Stimulated activated naive CD8-positive, alpha-beta T cell treated with anti-CD3 and anti-CD28 coated beads, Interleukin-15, Interleukin-2, amounts not matched to agents 100 ng/mL and 50 ng/mL, for 24 hours (primary cell): ENCODE results near the gene CERT1.
A peak's percentile ranks its signal among the peaks of the same experiment; 100 is the strongest.
"Not testable (repeated sequence)": the region's sequence is repeated elsewhere in the genome, so short reads cannot be mapped to it uniquely, and the experiment has no call there.

Source experiments
- H3K27ac Mint-ChIP-seq: one replicate; pipeline ENCODE4 v1.8.0; 2021; ENCODE audit warnings: mild to moderate bottlenecking, mixed read lengths
- H3K27me3 Mint-ChIP-seq: one replicate; pipeline ENCODE4 v1.8.0; 2021; ENCODE audit warnings: mixed read lengths
- H3K36me3 Mint-ChIP-seq: one replicate; pipeline ENCODE4 v1.8.0; 2021; ENCODE audit warnings: low read depth, mixed read lengths
- H3K4me1 Mint-ChIP-seq: one replicate; pipeline ENCODE4 v1.8.0; 2021; ENCODE audit warnings: low read depth, mixed read lengths
- H3K4me3 Mint-ChIP-seq: one replicate; pipeline ENCODE4 v1.8.0; 2021; ENCODE audit warnings: mild to moderate bottlenecking, mixed read lengths
- H3K9me3 Mint-ChIP-seq: one replicate; pipeline ENCODE4 v1.8.0; 2021; ENCODE audit warnings: mixed read lengths

CERT1 gene

DNA sequence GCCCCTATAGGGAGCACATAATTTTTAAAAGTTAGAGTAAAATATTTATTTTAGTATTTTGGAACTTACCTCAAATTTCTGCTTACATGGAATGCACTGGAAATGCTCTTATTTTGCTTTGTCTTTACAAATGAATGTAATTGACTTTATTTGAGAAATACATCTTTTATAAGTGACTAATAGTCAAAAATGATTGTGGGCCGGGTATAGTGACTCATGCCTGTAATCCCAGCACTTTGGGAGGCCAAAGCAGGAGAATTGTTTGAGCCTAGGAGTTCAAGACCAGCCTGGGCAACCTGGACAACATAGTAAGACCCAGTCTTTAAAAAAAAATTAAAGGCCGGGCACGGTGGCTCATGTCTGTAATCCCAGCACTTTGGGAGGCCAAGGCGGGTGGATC, 168.6 kb downstream of the CERT1 start:
- H3K27me3 Mint-ChIP-seq, result no peaks in the 10 kb centered on the region
- no peak overlapping the region for H3K27ac Mint-ChIP-seq
- no peaks in the 10 kb centered on the region for H3K9me3 Mint-ChIP-seq
- H3K4me1 Mint-ChIP-seq, result peaks cover 42% of the 10 kb centered on the region
- H3K4me3 Mint-ChIP-seq, result no peak overlapping the region
- peaks cover 53% of the 10 kb centered on the region for H3K36me3 Mint-ChIP-seq

DNA sequence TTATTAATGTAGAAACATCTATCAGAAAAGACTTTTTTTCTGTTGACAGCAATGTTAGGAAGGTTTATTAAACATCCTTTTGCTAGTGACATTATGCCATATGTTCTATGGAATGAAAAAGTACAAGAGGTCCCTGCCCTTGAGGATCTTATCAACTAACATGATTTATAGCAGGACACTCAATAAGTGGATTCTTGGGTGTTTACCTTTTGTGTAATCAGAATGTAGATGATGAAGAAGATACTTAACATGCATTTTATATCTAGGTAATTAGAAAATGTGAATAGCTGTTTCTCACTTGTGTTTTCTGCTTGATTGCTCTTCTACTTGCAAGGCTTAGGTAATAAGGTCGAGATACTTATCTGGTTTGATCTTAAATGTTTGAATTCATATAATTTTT, 169.5 kb downstream of the CERT1 start:
- Mint-ChIP-seq H3K4me1 (peaks cover 46% of the 10 kb centered on the region), H3K27ac (no peak overlapping the region), H3K4me3 (no peak overlapping the region), H3K27me3 (no peaks in the 10 kb centered on the region), H3K36me3 (peaks cover 46% of the 10 kb centered on the region), H3K9me3 (no peaks in the 10 kb centered on the region)

DNA sequence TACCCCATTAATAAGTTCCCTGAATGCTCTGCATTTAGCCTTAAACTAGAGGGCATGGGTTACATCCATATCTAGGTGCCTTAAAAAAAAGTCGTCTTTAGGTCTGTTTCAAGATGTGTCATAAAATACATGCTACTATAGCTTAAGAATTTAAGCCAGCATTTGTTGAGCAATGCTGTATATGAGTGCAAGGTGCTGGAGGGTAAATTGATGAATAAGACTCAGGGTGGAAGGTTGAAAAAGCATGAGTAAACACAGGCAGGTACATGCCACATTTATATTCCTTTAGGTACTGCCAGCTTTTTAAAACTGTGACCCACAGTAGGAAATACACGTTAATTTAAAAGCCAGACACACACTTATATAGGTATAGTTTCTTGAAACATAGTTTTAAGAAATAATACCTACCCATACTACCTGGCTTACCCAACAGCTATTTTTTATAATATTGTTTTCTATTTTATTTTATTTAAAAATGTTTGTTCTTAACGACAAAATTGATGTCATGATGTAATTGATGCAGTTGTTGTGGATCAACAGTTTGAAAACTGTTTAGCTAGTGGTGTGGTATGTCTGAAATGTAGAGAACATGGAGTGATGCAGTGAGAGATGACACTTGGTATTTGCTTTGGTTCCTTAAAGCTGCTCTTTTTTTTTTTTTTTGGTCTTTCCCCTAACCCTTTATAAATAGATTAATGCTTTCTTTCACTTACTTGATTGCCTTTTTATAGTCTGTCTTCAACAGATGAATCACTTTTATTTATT, 170.5 kb downstream of the CERT1 start:
- H3K36me3 Mint-ChIP-seq, result peaks cover 38% of the 10 kb centered on the region
- no peaks in the 10 kb centered on the region for H3K9me3 Mint-ChIP-seq
- no peak overlapping the region for H3K4me3 Mint-ChIP-seq
- peak overlapping the region; percentile 12 for H3K27ac Mint-ChIP-seq
- H3K27me3 Mint-ChIP-seq, result no peaks in the 10 kb centered on the region
- H3K4me1 Mint-ChIP-seq, result peaks cover 46% of the 10 kb centered on the region

DNA sequence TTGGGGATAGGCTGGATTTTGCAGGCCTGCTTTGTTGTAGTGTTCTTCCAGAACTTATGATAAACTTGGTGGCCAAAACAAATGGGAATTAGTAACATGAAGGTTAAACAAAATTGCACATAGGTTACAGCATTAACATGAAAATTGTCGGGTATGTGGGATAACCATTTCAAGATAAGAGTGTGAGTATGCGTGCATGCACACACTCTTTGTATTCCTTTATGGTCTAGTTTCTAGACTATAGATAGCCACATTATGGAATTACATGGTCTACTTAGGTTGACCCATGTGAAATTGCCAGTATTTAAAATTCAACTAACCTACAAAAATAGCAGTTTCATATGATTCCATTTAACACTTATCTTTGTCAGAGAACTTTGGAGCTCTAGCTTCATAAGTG, 173.0 kb downstream of the CERT1 start:
- H3K27ac Mint-ChIP-seq, result no peak overlapping the region
- H3K36me3 Mint-ChIP-seq, result peaks cover 20% of the 10 kb centered on the region
- peaks cover 46% of the 10 kb centered on the region for H3K4me1 Mint-ChIP-seq
- H3K27me3 Mint-ChIP-seq, result no peaks in the 10 kb centered on the region
- no peaks in the 10 kb centered on the region for H3K9me3 Mint-ChIP-seq
- no peak overlapping the region for H3K4me3 Mint-ChIP-seq

DNA sequence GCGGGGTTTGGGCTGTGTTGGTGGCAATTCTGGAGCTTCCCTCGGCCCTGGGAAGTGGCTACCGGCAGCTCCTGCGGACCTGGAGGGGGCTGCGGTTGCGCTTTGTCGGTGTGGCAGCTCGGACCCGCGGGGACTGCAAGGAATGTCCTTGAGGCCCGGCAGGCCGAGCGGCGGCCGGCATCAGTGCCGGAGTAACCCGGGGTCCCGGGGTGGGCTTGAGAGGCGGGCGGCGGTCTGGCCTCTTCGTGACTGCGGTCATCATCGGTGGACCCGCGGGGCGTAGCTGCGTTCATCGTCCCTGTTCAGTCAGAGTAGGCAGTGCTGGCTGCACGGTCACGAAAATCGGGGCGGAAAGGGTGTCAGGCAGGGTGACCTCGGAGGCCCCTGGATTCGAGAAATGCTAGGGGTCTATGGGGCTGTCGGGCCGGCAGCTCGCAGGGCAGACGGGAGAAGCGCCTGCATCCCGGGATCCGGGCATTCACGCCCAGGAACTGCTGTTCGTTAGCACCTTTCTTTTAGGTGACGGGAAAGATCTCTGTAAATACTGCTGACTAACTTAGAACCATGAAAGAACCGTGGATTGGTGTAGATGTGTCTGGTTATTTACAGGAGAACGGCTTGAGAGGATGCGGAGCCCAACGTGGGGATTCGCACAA, 173.9 kb downstream of the CERT1 start:
- Mint-ChIP-seq H3K4me3 (no peak overlapping the region), H3K9me3 (no peaks in the 10 kb centered on the region), H3K36me3 (peaks cover 19% of the 10 kb centered on the region), H3K4me1 (peaks cover 44% of the 10 kb centered on the region), H3K27me3 (no peaks in the 10 kb centered on the region), H3K27ac (no peak overlapping the region)

DNA sequence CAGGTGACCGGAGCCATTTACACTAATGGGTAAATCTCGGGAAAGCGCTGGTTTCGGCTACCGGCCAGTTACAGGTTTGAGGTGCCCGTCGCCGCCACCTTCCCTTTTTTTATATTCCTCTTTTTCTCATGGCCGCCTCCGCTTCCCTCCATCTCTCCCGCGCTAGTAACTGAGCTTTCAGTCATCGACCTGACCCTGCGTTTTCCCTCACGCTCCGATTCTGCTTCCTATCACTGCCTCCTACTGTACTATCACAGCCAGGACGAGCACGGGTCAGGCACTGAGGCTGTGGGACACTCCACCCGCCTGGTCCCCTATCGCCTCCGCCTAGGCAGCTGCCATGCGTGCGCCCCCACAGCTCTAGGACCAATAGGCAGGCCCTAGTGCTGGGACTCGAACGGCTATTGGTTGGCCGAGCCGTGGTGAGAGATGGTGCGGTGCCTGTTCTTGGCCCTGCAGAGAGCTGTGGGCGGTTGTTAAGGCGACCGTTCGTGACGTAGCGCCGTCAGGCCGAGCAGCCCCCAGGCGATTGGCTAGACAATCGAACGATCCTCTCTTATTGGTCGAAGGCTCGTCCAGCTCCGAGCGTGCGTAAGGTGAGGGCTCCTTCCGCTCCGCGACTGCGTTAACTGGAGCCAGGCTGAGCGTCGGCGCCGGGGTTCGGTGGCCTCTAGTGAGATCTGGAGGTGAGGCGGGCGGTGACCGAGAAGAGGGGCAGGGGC, 174.7 kb downstream of the CERT1 start, which contains the start of gene HMGCR:
HMGCR (plus strand) TSS at position 606 of the 722 bp plus-strand sequence. CDS start 5,386 bp downstream, outside the sequence.
- peaks cover 17% of the 10 kb centered on the region for H3K36me3 Mint-ChIP-seq

DNA sequence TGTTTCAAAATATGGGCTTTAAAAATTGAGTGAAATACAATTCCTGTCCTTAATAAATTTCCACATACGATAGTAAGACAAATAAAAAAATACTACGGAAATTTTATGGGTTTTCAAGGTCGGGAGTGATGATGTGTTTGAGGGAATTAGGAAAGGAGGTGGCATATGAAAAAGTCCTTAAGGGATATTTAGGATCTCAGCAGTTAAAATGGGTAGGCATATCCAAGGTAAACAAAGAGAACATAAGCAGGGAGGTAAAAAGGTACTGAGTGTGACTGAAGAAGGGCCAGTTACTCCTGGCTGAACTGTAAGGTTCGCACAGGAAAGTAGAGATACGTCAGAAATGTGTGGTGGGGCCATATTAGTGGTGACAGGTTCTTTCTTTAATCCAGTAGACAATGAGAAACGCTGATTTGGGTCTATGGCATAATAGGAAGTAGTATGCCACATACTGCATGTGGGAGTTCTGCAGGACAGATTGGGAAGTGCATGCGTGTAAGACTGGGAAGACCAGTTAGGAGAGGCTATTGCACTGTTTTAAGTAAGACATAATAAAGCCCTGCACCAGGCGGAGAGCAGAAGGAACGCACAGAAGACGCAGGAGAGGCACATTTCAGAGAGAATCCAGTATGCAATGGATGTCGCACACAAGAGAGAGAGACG, 175.3 kb downstream of the CERT1 start:
- Mint-ChIP-seq H3K4me3 (no peak overlapping the region), H3K27me3 (no peaks in the 10 kb centered on the region), H3K36me3 (peaks cover 17% of the 10 kb centered on the region), H3K4me1 (peaks cover 32% of the 10 kb centered on the region), H3K27ac (no peak overlapping the region), H3K9me3 (no peaks in the 10 kb centered on the region)

More for the DNA sequence above, 174.7 kb downstream of the CERT1 start, which contains the start of gene HMGCR:
- no peaks in the 10 kb centered on the region for H3K27me3 Mint-ChIP-seq
- H3K4me1 Mint-ChIP-seq, result peaks cover 39% of the 10 kb centered on the region
- no peaks in the 10 kb centered on the region for H3K9me3 Mint-ChIP-seq
- H3K27ac Mint-ChIP-seq, result no peak within 1 kb of the TSS
- no peak within 1 kb of the TSS for H3K4me3 Mint-ChIP-seq

DNA sequence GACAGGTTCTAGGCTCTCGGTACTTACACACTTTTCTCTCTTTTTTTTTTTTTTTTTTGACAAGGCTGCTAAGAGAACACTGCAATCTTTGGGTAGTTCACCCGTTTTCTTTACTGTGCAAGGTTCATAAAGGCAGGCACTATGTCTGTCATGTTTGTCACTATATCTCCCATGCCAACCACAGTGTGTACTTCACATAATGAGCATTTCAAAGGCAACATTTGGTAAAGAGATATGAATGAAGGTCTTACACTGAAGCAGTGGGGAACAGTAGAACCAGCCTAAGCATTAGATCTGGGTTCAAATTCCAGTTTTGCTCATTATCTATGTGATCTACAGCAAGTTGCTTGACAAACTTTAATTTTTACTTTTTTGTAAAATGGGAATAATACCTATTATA, 175.9 kb downstream of the CERT1 start:
- Mint-ChIP-seq H3K9me3 (no peaks in the 10 kb centered on the region), H3K27ac (no peak overlapping the region), H3K27me3 (no peaks in the 10 kb centered on the region), H3K4me3 (no peak overlapping the region), H3K4me1 (peaks cover 27% of the 10 kb centered on the region), H3K36me3 (peaks cover 13% of the 10 kb centered on the region)

DNA sequence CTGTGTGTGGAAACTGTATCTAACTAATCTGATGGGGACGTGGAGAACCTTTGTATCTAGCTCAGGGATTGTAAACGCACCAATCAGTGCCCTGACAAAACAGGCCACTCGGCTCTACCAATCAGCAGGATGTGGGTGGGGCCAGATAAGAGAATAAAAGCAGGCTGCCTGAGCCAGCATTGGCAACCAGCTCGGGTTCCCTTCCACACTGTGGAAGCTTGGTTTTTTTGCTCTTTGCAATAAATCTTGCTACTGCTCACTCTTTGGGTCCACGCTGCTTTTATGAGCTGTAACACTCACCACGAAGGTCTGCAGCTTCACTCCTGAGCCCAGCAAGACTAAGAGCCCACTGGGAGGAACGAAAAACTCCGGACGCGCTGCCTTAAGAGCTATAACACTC, 177.0 kb downstream of the CERT1 start:
- not testable (repeated sequence) for H3K27ac Mint-ChIP-seq

DNA sequence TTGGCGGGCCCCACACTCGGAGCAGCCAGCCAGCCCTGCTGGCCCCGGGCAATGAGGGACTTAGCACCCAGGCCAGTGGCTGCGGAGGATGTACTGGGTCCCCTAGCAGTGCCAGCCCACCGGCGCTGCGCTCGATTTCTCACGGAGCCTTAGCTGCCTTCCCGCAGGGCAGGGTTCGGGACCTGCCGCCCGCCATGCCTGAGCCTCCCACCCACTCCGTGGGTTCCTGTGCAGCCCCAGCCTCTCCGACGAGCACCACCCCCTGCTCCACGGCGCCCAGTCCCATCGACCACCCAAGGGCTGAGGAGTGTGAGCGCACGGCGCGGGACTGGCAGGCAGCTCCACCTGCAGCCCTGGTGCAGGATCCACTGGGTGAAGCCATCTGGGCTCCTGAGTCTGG, 177.7 kb downstream of the CERT1 start:
- not testable (repeated sequence) for H3K27me3 Mint-ChIP-seq, H3K4me3 Mint-ChIP-seq, H3K9me3 Mint-ChIP-seq, H3K27ac Mint-ChIP-seq, H3K36me3 Mint-ChIP-seq
- H3K4me1 Mint-ChIP-seq, result peaks cover 13% of the 10 kb centered on the region

More for the DNA sequence above, 177.0 kb downstream of the CERT1 start:
- not testable (repeated sequence) for H3K9me3 Mint-ChIP-seq, H3K36me3 Mint-ChIP-seq, H3K27me3 Mint-ChIP-seq, H3K4me3 Mint-ChIP-seq
- H3K4me1 Mint-ChIP-seq, result peaks cover 16% of the 10 kb centered on the region

DNA sequence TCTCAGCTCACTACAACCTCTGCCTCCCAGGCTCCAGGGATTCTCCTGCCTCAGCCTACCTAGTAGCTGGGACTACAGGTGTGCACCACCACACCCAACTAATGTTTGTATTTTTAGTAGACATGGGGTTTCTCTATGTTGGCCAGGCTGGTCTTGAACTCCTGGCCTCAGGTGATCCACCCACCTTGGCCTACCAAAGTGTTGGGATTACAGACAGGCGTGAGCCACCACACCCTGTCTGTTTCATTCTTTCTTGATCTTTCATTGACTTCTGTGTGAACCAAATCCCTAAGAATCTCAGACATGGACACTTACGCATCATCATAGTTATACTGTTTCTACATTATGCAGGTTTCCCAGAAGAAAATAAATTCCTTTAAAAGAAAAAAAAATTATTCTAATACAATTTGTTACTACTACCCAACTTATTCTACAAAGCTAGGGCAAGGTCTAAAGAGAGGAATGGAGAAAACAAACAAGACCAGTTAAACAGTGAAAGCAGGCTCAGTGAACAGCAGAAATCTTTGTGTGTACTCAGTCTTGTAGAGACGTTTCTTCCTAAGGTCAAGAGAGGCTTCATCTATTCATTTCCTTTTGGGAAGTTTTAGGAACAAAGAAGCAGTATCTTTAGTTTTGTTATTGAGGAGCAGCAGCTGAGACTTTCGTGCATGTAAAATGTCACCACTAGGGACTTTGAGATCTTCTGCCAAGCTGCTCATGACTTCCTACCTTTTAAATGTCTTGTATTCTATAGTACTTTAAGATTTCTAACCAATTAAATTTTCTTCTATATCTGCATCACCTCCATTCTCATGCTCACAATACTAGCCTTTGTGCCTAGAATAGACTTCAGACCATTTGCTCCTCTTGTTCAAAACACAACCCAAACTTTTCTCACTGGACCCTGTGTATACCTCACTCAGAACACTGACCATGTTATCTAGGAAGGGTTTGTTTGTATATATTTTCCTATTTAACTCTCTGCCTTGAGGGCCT, 180.0 kb downstream of the CERT1 start:
- Mint-ChIP-seq H3K4me3 (no peak overlapping the region), H3K36me3 (no peaks in the 10 kb centered on the region), H3K4me1 (no peaks in the 10 kb centered on the region), H3K27me3 (no peaks in the 10 kb centered on the region), H3K9me3 (no peaks in the 10 kb centered on the region), H3K27ac (no peak overlapping the region)

DNA sequence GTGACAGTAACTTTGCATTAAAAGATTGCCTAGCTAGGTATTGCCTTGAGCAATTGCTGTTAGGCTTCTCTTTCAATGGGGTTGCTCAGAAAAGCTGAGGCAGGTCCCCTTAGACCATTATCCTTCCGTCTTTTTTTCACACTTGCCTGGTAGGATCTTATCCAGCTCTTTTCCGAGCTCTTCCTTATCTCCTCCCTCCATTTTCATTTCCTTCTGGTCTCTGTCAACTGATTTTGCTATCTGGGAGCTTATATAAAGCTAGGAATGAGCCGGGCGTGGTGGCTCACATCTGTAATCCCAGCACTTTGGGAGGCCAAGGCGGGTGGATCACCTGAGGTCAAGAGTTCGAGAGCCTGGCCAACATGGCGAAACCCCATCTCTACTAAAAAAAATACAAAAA, 181.0 kb downstream of the CERT1 start:
- peaks cover 5% of the 10 kb centered on the region for H3K4me1 Mint-ChIP-seq
- H3K27me3 Mint-ChIP-seq, result no peaks in the 10 kb centered on the region
- no peak overlapping the region for H3K4me3 Mint-ChIP-seq

More for the DNA sequence above, 181.0 kb downstream of the CERT1 start:
- Mint-ChIP-seq H3K27ac (no peak overlapping the region), H3K36me3 (no peaks in the 10 kb centered on the region), H3K9me3 (no peaks in the 10 kb centered on the region)
